A673 (cell line): ENCODE measurements around the gene MTERF4. TPM values are rescaled to one million over a fixed set of nuclear protein-coding genes. Genes with fewer than 3 reads are reported as not detected.

Experiments used
- BruUV-seq: library from RNA; stranded (reverse); fragments of 400-500 nt; replicated peaks from 2 replicates; lab custom pipeline; 2021; lab: Mats Ljungman, UMichigan
- CTCF ChIA-PET: fragments of 300-600 bp; sonication (Branson Sonifier 250); formaldehyde crosslinking; loops from one replicate; lab custom pipeline; 2022; ENCODE audit warnings: antibody characterized with exemption; lab: Charles Lee
- POLR2A ChIA-PET: fragments of 300-600 bp; sonication (Branson Sonifier 250); formaldehyde crosslinking; loops from one replicate; lab custom pipeline; 2022; ENCODE audit warnings: antibody characterized with exemption; ENCODE audit not compliant: low non-redundant PET; lab: Charles Lee
- DNase-seq: peaks from one replicate; pipeline ENCODE4 v3.0.0-alpha.2; 2015; ENCODE audit warnings: low spot score
- H3K27ac ChIP-seq: fragments of 200-600 bp; sonication (generic); 2 replicates; pipeline ENCODE4 v1.5.1; 2016; ENCODE audit warnings: mixed run types, low read depth, mild to moderate bottlenecking, mixed read lengths, antibody characterized with exemption, low read length; ENCODE audit not compliant: poor library complexity, severe bottlenecking
- H3K27me3 ChIP-seq: fragments of 200-600 bp; sonication (generic); replicated peaks from 2 replicates; pipeline ENCODE4 v1.6.1; 2017; ENCODE audit warnings: mixed run types, low read depth, mild to moderate bottlenecking, mixed read lengths, antibody characterized with exemption, low read length; ENCODE audit not compliant: insufficient read depth, poor library complexity
- H3K36me3 ChIP-seq: fragments of 200-600 bp; sonication (generic); 2 replicates; pipeline ENCODE4 v1.6.1; 2016; ENCODE audit warnings: mixed run types, mild to moderate bottlenecking, mixed read lengths, antibody characterized with exemption, low read length; ENCODE audit not compliant: insufficient read depth, poor library complexity, severe bottlenecking
- H3K4me1 ChIP-seq: fragments of 200-600 bp; sonication (generic); 2 replicates; pipeline ENCODE4 v1.6.1; 2017; ENCODE audit warnings: mixed run types, mild to moderate bottlenecking, mixed read lengths, antibody characterized with exemption, low read length; ENCODE audit not compliant: insufficient read depth, poor library complexity, severe bottlenecking
- H3K4me3 ChIP-seq: fragments of 200-600 bp; sonication (generic); 2 replicates; pipeline ENCODE4 v1.5.1; 2016; ENCODE audit warnings: low read depth, mixed run types, mild to moderate bottlenecking, mixed read lengths, low read length; ENCODE audit not compliant: poor library complexity, severe bottlenecking
- H3K9me3 ChIP-seq: fragments of 200-600 bp; sonication (generic); 2 replicates; pipeline ENCODE4 v1.6.1; 2016; ENCODE audit warnings: mixed run types, low read depth, mild to moderate bottlenecking, mixed read lengths, antibody characterized with exemption, low read length; ENCODE audit not compliant: poor library complexity, severe bottlenecking
- CTCF ChIP-seq: fragments of 300-800, 200-600 bp; sonication (generic); conservative IDR thresholded peaks from 2 replicates; pipeline ENCODE4 v1.5.1; 2017; ENCODE audit warnings: low read depth, mild to moderate bottlenecking, antibody characterized with exemption, low read length, moderate library complexity, mixed read lengths
- EZH2 ChIP-seq: fragments of 200-600 bp; sonication (generic); IDR thresholded peaks from 2 replicates; pipeline ENCODE4 v1.6.1; 2017; ENCODE audit warnings: borderline replicate concordance, low read depth, mild to moderate bottlenecking, mixed read lengths, antibody characterized with exemption, low read length; ENCODE audit not compliant: poor library complexity, severe bottlenecking
- intact Hi-C: fragments of 100-400 bp; cut with micrococcal nuclease; formaldehyde crosslinking; loops from one replicate; pipeline ENCODE4 v1.10.0; 2022; ENCODE audit not compliant: unreplicated experiment
- total RNA-seq: library from RNA; stranded (reverse); gene quantifications from 2 replicates; pipeline ENCODE4 v1.2.3, GENCODE V29; 2021

MTERF4 gene
- total RNA-seq, 1 experiment from 2014 or later, result 39.8 TPM

GRCh38 chr2:241149925-241150659 lies 48.0 kb upstream of the MTERF4 start, which contains the start of gene PPP1R7:
PPP1R7 (plus strand) TSS chr2:241150467; CDS start chr2:241150496, 29 bp downstream.
- H3K27ac ChIP-seq, result peak within 1 kb of the TSS; percentile 77
- peaks cover 4% of the 10 kb centered on the region for H3K36me3 ChIP-seq
- H3K9me3 ChIP-seq, result no peaks in the 10 kb centered on the region
- H3K4me1 ChIP-seq, result no peaks in the 10 kb centered on the region
- no TSS peak for BruUV-seq
- ChIA-PET POLR2A (interaction anchor here (0.5 to 0.9 kb wide), 2 partner anchors 46 to 537 kb away, joined by 5 to 9 read pairs; partner anchors contain the start of gene DTYMK), CTCF (interaction anchor here (1.4 kb wide), 1 partner anchor 235 kb away, joined by 6 read pairs; no protein-coding TSS in a partner anchor)
- H3K27me3 ChIP-seq, result no peaks in the 10 kb centered on the region
- peak within 1 kb of the TSS; percentile 96 for H3K4me3 ChIP-seq
- peak; percentile 98 for DNase-seq
- intact Hi-C loops, result no loop called here
- TF ChIP-seq EZH2 (no peak), CTCF (no peak)

- intact Hi-C loops, result no loop called here
- H3K4me1 ChIP-seq, result no peaks in the 10 kb centered on the region
- ChIA-PET POLR2A (interaction anchor here (0.5 to 0.9 kb wide), 2 partner anchors 46 to 537 kb away, joined by 5 to 9 read pairs; partner anchors contain the start of gene DTYMK), CTCF (interaction anchor here (1.4 kb wide), 1 partner anchor 235 kb away, joined by 6 read pairs; no protein-coding TSS in a partner anchor)
- no peaks in the 10 kb centered on the region for H3K36me3 ChIP-seq
- BruUV-seq, result no TSS peak
- TF ChIP-seq EZH2 (no peak), CTCF (no peak)
- DNase-seq, result no peak
- H3K9me3 ChIP-seq, result no peaks in the 10 kb centered on the region
- H3K27me3 ChIP-seq, result no peaks in the 10 kb centered on the region
- peak overlapping the region; percentile 77 for H3K27ac ChIP-seq
- peak overlapping the region; percentile 96 for H3K4me3 ChIP-seq
These were observed 47.5 kb upstream of the MTERF4 start for GRCh38 chr2:241149675-241149924.

- H3K27ac ChIP-seq, result peak within 1 kb of the TSS; percentile 77
- no peak for TF ChIP-seq CTCF
- peak; percentile 98 for DNase-seq
- no peaks in the 10 kb centered on the region for H3K9me3 ChIP-seq
- ChIA-PET POLR2A (interaction anchor here (0.5 to 0.9 kb wide), 2 partner anchors 45 to 538 kb away, joined by 5 to 9 read pairs; partner anchors contain the start of gene DTYMK), CTCF (interaction anchor here (1.4 kb wide), 1 partner anchor 234 kb away, joined by 6 read pairs; no protein-coding TSS in a partner anchor)
- BruUV-seq, result no TSS peak
- H3K4me3 ChIP-seq, result peak within 1 kb of the TSS; percentile 96
- H3K4me1 ChIP-seq, result no peaks in the 10 kb centered on the region
- intact Hi-C loops, result no loop called here
- H3K27me3 ChIP-seq, result no peaks in the 10 kb centered on the region
- no peaks in the 10 kb centered on the region for H3K36me3 ChIP-seq
These were observed 47.0 kb upstream of the MTERF4 start, which contains the start of gene PASK for GRCh38 chr2:241148891-241149674. PASK (minus strand) TSS chr2:241149472; CDS start chr2:241143032, 6,440 bp downstream.
